ENCODE data around the gene S100A11.

- TF ChIP-seq, protein P1, sequence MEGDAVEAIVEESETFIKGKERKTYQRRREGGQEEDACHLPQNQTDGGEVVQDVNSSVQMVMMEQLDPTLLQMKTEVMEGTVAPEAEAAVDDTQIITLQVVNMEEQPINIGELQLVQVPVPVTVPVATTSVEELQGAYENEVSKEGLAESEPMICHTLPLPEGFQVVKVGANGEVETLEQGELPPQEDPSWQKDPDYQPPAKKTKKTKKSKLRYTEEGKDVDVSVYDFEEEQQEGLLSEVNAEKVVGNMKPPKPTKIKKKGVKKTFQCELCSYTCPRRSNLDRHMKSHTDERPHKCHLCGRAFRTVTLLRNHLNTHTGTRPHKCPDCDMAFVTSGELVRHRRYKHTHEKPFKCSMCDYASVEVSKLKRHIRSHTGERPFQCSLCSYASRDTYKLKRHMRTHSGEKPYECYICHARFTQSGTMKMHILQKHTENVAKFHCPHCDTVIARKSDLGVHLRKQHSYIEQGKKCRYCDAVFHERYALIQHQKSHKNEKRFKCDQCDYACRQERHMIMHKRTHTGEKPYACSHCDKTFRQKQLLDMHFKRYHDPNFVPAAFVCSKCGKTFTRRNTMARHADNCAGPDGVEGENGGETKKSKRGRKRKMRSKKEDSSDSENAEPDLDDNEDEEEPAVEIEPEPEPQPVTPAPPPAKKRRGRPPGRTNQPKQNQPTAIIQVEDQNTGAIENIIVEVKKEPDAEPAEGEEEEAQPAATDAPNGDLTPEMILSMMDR (IDR thresholded peaks at IDR 0.05), result no peak
- TF ChIP-seq POLR2A (IDR thresholded peaks at IDR 0.05), result no peak
Measured at GRCh38 chr1:151985270-151985669, 51.5 kb downstream of the S100A11 start.

All from vagina (tissue), 2 donors.